Measurements from ENCODE around the gene OLIG3.

Gene OLIG3

DNA sequence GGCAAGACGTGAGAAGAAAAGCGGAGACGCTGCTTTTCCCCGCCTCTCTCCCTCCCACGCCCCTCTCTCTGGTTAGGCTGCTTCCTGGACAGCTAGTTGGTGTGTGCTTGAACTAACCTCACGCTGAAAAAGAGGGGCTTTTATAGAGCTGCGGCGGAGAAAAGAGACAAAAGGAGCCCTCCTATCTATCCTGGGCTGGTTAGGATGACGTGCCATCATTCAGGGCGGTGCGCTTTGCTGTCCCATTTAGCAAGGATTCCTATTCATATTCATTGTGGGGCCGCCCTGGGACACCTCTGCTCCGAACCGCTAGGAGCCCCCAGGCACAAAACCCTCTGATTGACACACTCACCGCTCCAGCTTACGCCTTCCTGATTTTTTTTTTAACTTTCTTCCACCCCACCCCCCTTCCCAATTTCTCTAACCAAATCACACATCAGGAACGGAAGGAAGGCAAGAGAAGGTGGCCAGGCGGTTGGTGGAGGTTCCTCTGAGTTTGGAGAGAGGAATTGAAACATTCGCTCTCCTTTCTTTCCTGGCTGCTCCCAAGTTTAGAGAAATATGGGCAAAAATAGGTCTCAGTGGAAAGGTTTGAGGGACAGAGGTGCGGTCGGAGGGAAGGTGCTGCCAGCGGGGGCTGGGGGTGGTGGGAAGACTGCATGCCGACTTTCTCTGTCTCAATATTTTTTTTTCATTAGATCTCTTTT is at the start of gene OLIG3:
OLIG3 (minus strand) TSS at position 114 of the 707 bp plus-strand sequence. CDS start 224 bp downstream, outside the sequence.
- DNase-seq (ENCODE audit: low spot score) = no peak

DNA sequence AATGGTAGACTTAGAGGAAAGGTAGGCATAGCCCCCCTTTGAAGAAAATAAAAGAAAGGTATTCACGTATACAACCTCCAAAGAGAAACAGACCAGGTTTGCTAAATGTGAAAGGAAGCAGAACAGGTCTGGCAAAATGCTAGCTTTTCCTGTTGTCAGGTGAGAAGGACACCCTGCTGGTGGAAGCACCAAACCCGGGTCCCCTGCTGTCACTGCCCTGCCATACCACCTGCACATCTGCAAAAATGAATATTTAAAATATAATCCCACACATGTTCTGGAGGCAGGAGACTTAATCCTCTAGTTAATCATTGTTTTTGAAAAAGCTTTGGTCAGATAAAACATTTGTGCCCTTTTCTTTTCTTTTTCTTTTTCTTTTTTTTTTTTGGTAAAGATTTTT is 48.9 kb upstream of the OLIG3 start:
- DNase-seq (ENCODE audit: low spot score) = no peak

DNA sequence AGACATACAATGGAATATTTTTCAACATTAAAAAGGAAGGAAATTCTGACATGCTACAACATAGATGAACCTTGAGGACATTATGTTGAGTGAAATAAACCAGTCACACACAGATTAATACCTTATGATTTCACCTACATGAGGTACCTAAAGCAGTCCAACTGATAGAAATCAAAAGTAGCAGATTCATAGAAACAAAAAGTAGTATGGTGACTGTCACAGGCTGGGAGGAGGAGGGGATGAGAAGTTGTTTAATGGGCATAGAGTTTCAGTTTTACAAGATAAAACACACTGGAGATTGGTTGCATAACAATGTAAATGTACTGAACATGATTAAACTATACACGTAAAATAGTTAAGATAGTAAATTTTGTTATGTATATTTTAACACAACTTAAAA is 48.5 kb upstream of the OLIG3 start:
- no peak for DNase-seq (ENCODE audit: low spot score)

DNA sequence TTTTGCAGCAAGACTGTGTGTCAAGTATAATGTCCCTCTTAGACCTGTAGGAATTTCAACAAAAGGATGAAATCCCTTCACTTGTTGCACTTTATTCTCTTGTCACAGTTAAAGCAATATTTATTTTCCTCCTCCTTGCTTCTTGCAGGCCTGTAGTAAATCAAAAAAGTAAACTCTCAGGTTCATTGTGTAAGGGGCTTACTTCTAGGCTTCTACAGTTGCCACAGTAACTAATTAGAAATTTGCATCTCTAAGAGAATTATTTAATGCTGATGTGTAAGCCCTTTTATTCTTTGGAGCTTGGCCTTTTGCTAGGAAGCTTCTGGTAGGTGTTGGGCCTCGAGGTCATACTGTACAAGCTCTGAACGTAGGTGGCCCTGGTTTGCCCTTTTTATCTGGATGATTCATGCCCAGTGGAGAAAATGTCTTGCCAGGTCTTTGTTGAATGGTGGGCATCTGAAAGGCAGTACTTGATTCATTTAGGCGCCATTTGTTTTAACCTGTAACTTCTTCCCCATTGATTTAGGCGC is 47.4 kb upstream of the OLIG3 start:
- DNase-seq (ENCODE audit: low spot score) = no peak

DNA sequence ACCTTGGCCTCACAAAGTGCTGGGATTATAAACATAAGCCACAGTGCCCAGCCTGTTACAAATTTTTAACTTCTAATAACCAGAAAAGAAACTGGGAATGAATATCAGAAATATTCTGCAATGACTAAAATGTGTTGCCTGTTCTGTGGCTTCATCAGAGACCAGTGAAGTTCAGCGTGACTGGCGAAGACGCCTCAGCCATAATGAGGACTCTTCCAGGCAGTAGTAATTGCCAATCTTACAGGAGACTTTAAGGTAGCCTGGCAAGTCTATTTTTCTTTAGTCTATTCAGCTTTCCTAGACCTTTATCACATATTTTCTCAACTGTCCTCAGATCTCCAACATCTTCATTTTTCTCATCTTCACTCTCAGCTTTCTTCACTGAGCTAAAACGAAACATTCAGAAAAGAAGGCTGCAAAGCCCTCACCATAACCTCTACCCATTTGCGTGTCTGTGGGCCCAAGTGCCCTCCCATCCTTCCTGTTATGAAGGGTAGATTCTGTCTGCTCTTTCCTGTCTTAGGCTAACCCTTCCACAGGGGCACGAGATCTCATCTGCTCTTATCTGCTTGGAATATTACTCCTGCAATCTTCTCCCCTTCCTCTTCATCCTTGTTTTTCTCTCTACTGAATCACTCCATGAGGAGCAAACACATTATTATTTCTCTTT is 42.0 kb upstream of the OLIG3 start:
- no peak for DNase-seq (ENCODE audit: low spot score)

DNA sequence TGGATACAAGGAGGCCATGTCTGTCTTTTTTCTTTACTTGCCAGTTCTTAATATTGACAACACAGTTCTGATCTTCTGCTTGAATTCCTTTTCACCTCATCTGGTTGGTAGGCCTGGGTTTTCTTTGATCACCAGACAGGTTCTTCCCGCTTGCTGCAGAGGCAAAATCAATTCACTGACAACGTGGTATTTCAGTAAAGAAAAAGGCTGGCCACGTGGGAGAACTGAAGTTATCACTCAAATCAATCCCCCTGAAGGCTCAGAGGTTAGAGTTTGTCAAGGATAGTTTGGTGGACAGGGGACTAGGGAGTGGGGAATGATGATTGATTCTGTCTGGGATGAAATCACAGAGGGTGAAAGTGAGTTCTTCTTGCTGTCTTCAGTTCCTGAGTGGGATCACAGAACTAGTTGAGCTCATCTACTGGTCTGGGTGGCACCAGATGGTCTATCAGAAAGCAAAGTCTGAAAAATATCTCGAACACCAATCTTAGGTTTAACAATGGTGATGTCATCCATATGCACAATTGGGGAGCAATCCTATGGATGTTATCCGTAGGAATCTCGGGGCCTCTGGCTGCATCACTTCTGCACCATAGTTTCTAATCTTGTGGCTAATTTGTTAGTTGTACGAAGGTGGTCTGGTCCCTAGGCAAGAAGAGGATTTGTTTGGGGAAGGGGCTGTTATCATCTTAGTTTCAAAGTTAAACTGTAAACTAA is 37.3 kb upstream of the OLIG3 start:
- DNase-seq (ENCODE audit: low spot score) = no peak

DNA sequence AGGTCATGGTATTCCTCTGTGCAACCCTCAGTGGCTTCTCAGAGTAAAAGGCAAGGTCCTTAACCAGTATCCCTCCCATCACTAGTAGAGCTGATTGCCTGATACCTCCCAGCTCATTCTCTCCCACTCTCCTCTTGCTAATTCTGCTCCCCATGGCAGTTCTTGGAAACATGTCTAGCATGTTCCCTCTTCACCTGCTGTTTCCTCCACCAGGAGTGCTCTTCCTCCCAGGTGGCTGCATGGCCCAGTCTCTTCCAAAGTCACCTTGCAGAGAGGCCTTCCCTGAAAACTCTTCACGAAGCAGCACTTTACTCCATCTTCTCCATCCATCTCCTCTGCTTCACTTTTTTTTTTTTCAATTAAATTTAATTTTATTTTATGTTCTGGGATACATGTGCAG is 36.2 kb upstream of the OLIG3 start:
- no peak for DNase-seq (ENCODE audit: low spot score)

- DNase-seq (ENCODE audit: low spot score) = no peak
These were observed 28.6 kb upstream of the OLIG3 start for GRCh38 chr6:137522831-137523230.

- DNase-seq (ENCODE audit: low spot score) = no peak
These were observed 28.1 kb upstream of the OLIG3 start for GRCh38 chr6:137522198-137522798.

- no peak for DNase-seq (ENCODE audit: low spot score)
These were observed 26.3 kb upstream of the OLIG3 start for GRCh38 chr6:137520520-137520919.

GRCh38 chr6:137519629-137520176 is 25.5 kb upstream of the OLIG3 start:
- no peak for DNase-seq (ENCODE audit: low spot score)

- DNase-seq (ENCODE audit: low spot score) = no peak
These were observed 24.3 kb upstream of the OLIG3 start for GRCh38 chr6:137518386-137518983.

- no peak for DNase-seq (ENCODE audit: low spot score)
These were observed 20.2 kb upstream of the OLIG3 start for GRCh38 chr6:137514418-137514817.

DNA sequence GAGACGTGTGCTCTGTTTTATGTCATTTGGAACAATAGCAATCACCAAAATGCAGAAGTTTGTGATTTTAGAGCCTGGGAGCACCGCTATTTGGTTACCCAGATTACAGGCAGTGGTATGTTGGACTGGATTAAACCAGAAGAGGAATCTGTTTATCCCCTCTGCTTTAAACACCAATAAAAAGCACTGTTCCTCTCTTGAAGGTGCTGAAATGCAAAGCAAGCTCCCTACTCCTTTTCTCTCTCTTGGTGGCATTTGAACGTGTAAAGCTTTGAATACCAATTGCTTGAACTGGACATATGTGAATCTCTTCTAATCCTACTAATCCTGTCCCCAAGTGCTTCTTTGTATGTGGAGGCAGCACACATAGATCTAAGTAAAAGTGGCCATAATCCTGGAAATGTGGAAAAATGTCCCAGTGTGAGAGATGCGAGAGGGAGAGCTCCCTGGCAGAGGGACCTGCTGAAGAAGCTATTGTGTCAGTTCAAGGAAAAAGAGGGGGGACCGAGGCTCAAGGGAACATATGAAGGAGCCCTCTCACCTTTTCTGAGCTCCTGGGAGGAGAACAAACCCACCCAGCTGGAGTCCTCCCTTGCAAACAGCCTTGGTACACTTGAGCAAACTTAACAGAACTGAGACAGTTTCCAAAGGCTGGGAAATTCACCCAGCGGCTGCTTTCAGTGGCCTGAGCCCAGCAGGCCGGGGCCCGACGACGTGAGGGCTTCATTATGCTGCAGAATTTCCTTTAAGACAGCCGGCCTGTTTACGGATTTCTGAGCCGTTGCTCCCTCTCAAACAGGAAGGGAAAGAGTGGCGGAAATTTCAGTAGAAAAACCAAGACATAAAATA is 18.8 kb upstream of the OLIG3 start:
- no peak for DNase-seq (ENCODE audit: low spot score)

DNA sequence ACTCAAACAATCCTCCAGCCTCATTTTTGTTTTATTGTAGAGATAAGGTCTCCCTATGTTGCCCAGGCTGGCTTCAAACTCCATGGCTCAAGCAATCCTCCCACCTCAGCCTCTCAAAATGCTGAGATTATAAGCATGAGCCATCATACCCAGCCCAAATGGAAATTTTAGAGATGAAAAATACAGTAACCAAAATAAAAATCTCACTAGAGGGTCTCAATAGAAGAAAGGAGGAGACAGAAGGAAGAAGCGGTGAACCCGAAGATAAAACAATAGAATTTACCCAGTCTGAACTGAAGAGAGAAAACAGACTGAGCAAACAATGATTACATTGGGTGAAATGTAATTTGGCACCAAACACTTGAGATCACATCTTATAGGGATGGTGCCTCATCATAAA is 16.7 kb upstream of the OLIG3 start:
- DNase-seq (ENCODE audit: low spot score) = no peak

GRCh38 chr6:137498481-137499190 is 4.4 kb upstream of the OLIG3 start:
- no peak for DNase-seq (ENCODE audit: low spot score)

GRCh38 chr6:137497721-137498463 is 3.7 kb upstream of the OLIG3 start:
- no peak for DNase-seq (ENCODE audit: low spot score)

DNA sequence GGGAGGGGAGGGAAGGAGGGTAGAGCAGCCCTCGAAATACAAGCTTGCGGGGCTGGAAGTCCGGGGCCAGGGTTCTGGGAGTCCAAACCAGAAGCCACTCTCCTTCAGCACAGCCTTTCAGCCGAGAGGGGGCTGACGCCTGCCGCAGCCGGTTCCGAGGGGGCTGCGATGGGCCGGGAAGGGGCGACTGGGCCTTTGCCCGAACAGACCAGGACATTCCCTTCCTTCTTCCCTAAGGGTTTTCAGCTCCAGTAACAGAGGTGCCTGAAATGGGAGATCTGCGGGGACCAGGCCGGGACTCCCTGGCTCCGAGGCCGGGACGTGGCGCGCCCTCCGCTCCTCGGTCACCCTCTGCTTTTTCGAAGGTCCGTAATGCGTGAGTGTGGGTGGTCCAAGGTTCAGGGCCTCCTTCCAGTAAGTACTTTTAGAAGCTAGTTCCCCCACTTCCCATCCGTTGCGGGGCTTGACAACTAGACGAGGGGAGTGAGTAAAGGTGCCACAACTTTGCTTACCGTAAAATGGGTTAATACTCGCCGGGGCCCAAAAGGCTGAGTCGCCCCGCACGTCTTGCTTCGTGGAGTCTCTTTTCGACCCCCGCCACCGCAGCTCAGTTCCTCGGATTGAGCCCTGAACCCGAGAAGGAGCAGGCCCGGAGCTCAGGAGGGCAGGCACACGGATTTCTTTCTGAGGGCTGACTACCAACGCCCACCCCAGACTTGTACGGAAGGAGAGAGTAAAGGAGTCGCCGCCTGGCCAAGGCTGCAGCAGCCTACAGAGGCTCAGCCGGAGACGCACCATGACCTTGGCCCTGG is 2.9 kb upstream of the OLIG3 start:
- no peak for DNase-seq (ENCODE audit: low spot score)

- no peak for DNase-seq (ENCODE audit: low spot score)
These were observed 2.2 kb upstream of the OLIG3 start for GRCh38 chr6:137496368-137496767.
